HG03025 (cell line): ENCODE results near the gene SERPINA10.

Experiments
- ATAC-seq: cut with Tn5 transposase; IDR thresholded peaks from one replicate; pipeline ENCODE4 v1.9.1; 2021; ENCODE audit warnings: mild to moderate bottlenecking, moderate library complexity; ENCODE audit not compliant: unreplicated experiment, low FRiP score

The SERPINA10 gene, protein sequence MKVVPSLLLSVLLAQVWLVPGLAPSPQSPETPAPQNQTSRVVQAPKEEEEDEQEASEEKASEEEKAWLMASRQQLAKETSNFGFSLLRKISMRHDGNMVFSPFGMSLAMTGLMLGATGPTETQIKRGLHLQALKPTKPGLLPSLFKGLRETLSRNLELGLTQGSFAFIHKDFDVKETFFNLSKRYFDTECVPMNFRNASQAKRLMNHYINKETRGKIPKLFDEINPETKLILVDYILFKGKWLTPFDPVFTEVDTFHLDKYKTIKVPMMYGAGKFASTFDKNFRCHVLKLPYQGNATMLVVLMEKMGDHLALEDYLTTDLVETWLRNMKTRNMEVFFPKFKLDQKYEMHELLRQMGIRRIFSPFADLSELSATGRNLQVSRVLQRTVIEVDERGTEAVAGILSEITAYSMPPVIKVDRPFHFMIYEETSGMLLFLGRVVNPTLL

DNA sequence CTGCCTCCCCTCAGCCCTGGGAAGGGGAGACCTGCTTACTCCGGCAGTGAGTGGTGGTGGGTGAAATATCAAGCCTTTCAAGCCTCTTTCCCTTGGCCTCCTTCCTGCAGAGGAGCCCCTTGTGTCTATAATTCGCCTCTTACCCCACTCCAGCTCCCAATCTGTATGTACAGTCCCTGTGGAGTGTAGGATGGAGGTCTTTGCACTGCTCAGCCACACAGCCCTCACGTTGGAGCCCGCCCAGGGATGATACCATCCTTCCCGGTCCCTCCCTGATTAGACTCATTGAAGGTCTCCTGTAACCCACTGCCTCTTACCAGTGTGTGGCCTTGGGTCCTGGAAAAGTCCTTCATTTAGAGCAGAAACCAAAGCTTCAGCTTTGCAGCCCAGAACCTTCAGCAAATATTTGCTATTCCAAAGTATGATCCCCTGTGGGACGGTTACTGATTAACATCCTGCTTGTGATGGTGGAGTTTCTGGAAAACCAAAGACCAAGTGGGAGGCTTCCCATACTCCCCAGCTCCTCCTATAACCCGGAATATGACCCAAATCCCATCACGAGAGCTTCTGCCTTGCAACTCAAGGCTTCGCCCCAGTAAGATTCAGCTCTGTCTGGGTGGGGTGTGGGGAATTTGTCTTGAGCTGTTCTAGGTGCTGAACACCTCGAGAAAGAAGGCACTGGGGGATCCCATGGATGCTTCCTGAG is at the start of gene SERPINA10:
Gene SERPINA10, minus strand, starts transcription at position 397 of the 706 bp plus-strand sequence. CDS start 2,675 bp downstream, outside the sequence.
- no peak for ATAC-seq

DNA sequence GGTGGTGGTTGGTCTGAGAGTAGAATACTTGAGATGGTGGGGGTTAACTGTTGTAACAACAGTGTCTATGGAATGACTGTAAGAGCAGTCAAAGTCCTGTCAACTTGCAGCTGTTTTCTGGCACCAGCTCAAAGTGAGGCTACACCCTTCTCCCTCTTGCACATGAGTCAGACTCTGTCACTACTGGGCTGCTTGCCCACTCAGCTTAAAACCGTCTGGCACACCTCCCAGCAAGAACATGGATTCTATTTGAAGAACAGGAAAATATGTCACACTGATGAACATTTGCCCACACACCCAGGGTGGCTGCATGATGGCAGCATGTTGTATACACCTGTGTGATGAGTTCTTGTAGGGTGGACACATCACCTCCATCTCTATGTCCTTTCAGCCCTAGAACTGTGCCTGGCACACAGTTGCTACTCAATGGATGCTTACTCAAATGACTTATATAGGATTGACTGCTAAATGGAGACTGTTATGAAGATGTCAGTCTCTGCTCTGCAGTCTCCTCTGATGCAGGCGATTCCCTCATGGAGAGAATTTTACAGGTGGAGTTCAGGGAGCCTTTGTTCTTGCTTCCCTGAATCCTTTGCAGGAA is 49.4 kb upstream of the SERPINA10 start:
- ATAC-seq, result no peak

- no peak for ATAC-seq
These were observed 48.7 kb upstream of the SERPINA10 start for GRCh38 chr14:94341656-94342333.

DNA sequence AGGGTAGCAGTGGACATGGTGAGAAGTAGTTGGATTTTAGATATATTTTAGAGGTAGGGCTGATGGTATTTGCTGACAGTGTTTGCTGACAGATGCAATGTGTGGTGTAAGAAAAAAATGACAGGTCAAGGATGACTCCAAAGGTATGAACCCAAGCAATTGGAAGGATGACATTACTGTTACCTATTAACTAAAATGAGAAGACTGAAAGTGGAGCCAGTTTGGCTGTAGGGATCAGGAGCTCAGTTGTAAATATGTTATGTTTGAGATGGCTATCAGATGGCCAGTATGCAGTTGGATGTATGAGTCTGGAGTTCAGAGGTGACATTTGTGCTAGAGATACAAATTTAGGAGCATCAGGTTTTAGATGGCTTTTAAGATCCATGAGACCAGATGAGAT is 47.5 kb upstream of the SERPINA10 start:
- no peak for ATAC-seq

GRCh38 chr14:94338023-94338422 is 45.0 kb upstream of the SERPINA10 start:
- no peak for ATAC-seq

GRCh38 chr14:94337274-94337673 is 44.2 kb upstream of the SERPINA10 start:
- ATAC-seq, result no peak

GRCh38 chr14:94334872-94335271 is 41.8 kb upstream of the SERPINA10 start:
- no peak for ATAC-seq

- ATAC-seq, result no peak
These were observed 39.5 kb upstream of the SERPINA10 start for GRCh38 chr14:94332587-94332986.

- no peak for ATAC-seq
These were observed 39.1 kb upstream of the SERPINA10 start for GRCh38 chr14:94332063-94332583.

- ATAC-seq, result no peak
These were observed 38.4 kb upstream of the SERPINA10 start for GRCh38 chr14:94331462-94331861.

DNA sequence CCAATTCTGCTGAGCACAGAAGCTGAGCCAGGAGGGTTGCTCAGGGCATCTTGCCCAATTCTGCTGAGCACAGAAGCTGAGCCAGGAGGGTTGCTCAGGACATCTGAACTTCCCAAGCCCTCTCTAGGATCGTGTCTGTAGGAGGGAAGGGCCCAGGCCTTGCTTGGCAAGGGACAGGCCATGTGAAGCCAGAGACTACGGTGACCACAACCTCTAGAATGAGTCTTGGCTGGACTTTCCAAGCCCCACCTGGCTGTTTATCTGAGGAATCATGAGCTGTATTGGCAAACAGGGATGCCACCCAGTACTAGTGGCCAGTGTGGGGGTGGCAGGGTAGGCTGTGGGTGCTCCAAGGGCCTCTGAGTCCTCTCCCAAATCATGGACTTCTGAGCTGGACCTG is 37.8 kb upstream of the SERPINA10 start:
- ATAC-seq, result no peak

DNA sequence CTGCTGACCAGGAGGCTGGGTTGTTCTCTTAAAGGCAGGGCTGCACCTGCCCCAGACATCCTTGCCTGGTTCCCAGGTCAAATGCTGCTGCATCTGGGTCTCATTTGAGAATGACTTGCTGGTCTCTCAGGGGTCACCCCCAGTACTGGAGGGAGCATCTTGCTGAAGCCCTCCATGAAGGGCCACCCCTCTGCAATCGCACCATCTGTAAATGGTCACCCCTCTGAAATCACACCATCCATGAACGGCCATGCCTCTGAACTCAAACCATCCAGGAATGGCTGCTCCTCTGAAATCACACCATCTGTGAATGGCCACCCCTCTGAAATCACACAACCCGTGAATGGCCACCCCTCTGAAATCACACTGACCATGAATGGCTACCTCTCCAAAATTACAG is 37.4 kb upstream of the SERPINA10 start:
- ATAC-seq, result no peak

- ATAC-seq, result no peak
These were observed 36.8 kb upstream of the SERPINA10 start for GRCh38 chr14:94329857-94330256.

DNA sequence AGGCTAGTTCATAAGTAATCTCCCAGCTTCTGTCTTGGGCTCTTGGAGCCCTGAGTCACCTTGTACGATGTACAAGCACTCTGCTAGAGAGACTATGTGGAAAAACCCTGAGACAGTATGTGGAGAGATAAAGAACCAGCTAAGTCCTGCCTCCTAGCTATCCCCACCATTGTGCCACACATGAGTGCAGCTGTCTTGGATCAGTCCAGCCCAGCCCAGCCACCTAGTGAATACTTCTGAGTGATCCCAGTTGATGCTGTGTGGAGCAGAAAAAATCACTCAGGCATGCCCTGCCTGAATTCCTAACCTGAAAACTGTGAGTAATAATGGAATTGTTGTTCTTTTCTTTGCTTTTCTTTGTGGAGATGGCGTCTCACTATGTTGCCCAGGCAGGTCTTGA is 35.1 kb upstream of the SERPINA10 start:
- ATAC-seq, result no peak

- ATAC-seq, result no peak
These were observed 29.8 kb upstream of the SERPINA10 start, which contains the start of gene SERPINA6 for GRCh38 chr14:94322648-94323570. Gene SERPINA6, minus strand, starts transcription at chr14:94323336. Its CDS starts 8,688 bp downstream, at chr14:94314648.

GRCh38 chr14:94321421-94322271 is 28.6 kb upstream of the SERPINA10 start:
- no peak for ATAC-seq

DNA sequence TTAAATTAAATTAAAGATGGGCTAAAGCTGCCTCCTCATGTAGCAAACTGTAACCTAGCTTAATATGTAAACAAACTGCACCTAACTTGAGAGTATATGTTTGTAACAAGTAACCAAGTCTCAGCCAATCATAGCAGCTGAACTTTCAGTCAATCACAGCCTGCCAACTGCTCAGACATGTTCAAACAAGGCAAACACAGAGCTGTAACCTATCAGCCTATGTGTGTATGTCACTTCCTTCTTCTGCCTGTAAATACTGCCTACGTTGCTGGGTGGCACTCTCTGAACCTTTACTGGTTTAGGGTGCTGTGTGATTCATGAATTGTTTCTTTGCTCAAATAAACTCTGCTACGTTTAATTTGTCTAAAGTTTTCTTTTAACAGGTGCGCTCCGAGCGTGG is 27.2 kb upstream of the SERPINA10 start:
- no peak for ATAC-seq

GRCh38 chr14:94317259-94317658 is 24.2 kb upstream of the SERPINA10 start:
- ATAC-seq, result no peak
